Activated naive CD4-positive, alpha-beta T cell treated with anti-CD3 and anti-CD28 coated beads for 36 hours (primary cell): ENCODE results near the gene TRIM29. TPM values are rescaled to one million over a fixed set of nuclear protein-coding genes. Genes with fewer than 3 reads are reported as not detected.

ENCODE experiments used
- CTCF ChIA-PET: fragments of 350-600 bp; sonication (Branson Sonifier 250); formaldehyde crosslinking; loops from one replicate; lab custom pipeline; 2021; ENCODE audit warnings: antibody characterized with exemption; lab: Charles Lee
- DNase-seq: peaks from one replicate; pipeline ENCODE4 v3.0.0-alpha.2; 2020
- H3K27ac Mint-ChIP-seq: one replicate; pipeline ENCODE4 v1.8.0; 2021; ENCODE audit warnings: mild to moderate bottlenecking, mixed read lengths
- H3K27me3 Mint-ChIP-seq: one replicate; pipeline ENCODE4 v1.8.0; 2021; ENCODE audit warnings: low read depth, mixed read lengths
- H3K36me3 Mint-ChIP-seq: one replicate; pipeline ENCODE4 v1.8.0; 2021; ENCODE audit warnings: low read depth, mixed read lengths
- H3K4me1 Mint-ChIP-seq: one replicate; pipeline ENCODE4 v1.8.0; 2021; ENCODE audit warnings: low read depth, mixed read lengths
- H3K4me3 Mint-ChIP-seq: one replicate; pipeline ENCODE4 v1.8.0; 2021; ENCODE audit warnings: mild to moderate bottlenecking, moderate library complexity, mixed read lengths
- H3K9me3 Mint-ChIP-seq: one replicate; pipeline ENCODE4 v1.8.0; 2021; ENCODE audit warnings: mixed read lengths
- intact Hi-C: fragments of 100-400 bp; cut with micrococcal nuclease; formaldehyde crosslinking; loops from one replicate; pipeline ENCODE4 v1.15.1; 2023
- total RNA-seq, 2 experiments: library from RNA; stranded (reverse); gene quantifications; one replicate each; pipeline ENCODE4 v1.2.3, GENCODE V29; 2021

TRIM29 gene
- total RNA-seq, 2 experiments from 2014 or later, result not detected

- H3K36me3 Mint-ChIP-seq, result no peaks in the 10 kb centered on the region
- H3K4me1 Mint-ChIP-seq, result no peaks in the 10 kb centered on the region
- no peaks in the 10 kb centered on the region for H3K9me3 Mint-ChIP-seq
- H3K27ac Mint-ChIP-seq, result no peak overlapping the region
- no peak for DNase-seq
- H3K27me3 Mint-ChIP-seq, result peaks cover 22% of the 10 kb centered on the region
- CTCF ChIA-PET, result interaction anchor here (1.2 kb wide), 1 partner anchor 426 kb away, joined by 3 read pairs; no protein-coding TSS in a partner anchor
- intact Hi-C loops, result no loop called here
- H3K4me3 Mint-ChIP-seq, result no peak overlapping the region
These were observed 70.3 kb downstream of the TRIM29 start for GRCh38 chr11:120067438-120068113.

GRCh38 chr11:120066738-120067437 is 71.0 kb downstream of the TRIM29 start:
- CTCF ChIA-PET, result interaction anchor here (1.2 kb wide), 1 partner anchor 425 kb away, joined by 3 read pairs; no protein-coding TSS in a partner anchor
- Mint-ChIP-seq H3K4me1 (no peaks in the 10 kb centered on the region), H3K27me3 (peaks cover 24% of the 10 kb centered on the region), H3K4me3 (no peak overlapping the region), H3K9me3 (no peaks in the 10 kb centered on the region), H3K36me3 (no peaks in the 10 kb centered on the region), H3K27ac (no peak overlapping the region)
- no peak for DNase-seq
- intact Hi-C loops, result no loop called here

- no peak overlapping the region for H3K27ac Mint-ChIP-seq
- no peaks in the 10 kb centered on the region for H3K9me3 Mint-ChIP-seq
- H3K27me3 Mint-ChIP-seq, result peaks cover 24% of the 10 kb centered on the region
- H3K4me3 Mint-ChIP-seq, result no peak overlapping the region
- CTCF ChIA-PET, result no interaction called here
- no peaks in the 10 kb centered on the region for H3K4me1 Mint-ChIP-seq
- intact Hi-C loops, result no loop called here
- no peaks in the 10 kb centered on the region for H3K36me3 Mint-ChIP-seq
- DNase-seq, result no peak
These were observed 72.0 kb downstream of the TRIM29 start for GRCh38 chr11:120065876-120066275.

GRCh38 chr11:120065176-120065575 is 72.7 kb downstream of the TRIM29 start:
- no peaks in the 10 kb centered on the region for H3K4me1 Mint-ChIP-seq
- intact Hi-C loops, result no loop called here
- no peak for DNase-seq
- no peak overlapping the region for H3K27ac Mint-ChIP-seq
- peaks cover 26% of the 10 kb centered on the region for H3K27me3 Mint-ChIP-seq
- H3K36me3 Mint-ChIP-seq, result no peaks in the 10 kb centered on the region
- CTCF ChIA-PET, result interaction anchor here (0.6 kb wide), 1 partner anchor 22 kb away, joined by 3 read pairs; no protein-coding TSS in a partner anchor
- no peaks in the 10 kb centered on the region for H3K9me3 Mint-ChIP-seq
- H3K4me3 Mint-ChIP-seq, result no peak overlapping the region

GRCh38 chr11:120064341-120064740 is 73.6 kb downstream of the TRIM29 start:
- Mint-ChIP-seq H3K36me3 (no peaks in the 10 kb centered on the region), H3K4me3 (no peak overlapping the region), H3K27ac (no peak overlapping the region), H3K4me1 (no peaks in the 10 kb centered on the region), H3K9me3 (no peaks in the 10 kb centered on the region), H3K27me3 (peaks cover 25% of the 10 kb centered on the region)
- intact Hi-C loops, result no loop called here
- CTCF ChIA-PET, result no interaction called here
- no peak for DNase-seq

GRCh38 chr11:120063686-120064340 is 74.1 kb downstream of the TRIM29 start:
- no peak overlapping the region for H3K27ac Mint-ChIP-seq
- DNase-seq, result no peak
- CTCF ChIA-PET, result no interaction called here
- no peaks in the 10 kb centered on the region for H3K36me3 Mint-ChIP-seq
- H3K4me1 Mint-ChIP-seq, result no peaks in the 10 kb centered on the region
- H3K4me3 Mint-ChIP-seq, result no peak overlapping the region
- peaks cover 21% of the 10 kb centered on the region for H3K27me3 Mint-ChIP-seq
- H3K9me3 Mint-ChIP-seq, result no peaks in the 10 kb centered on the region
- intact Hi-C loops, result no loop called here

- Mint-ChIP-seq H3K4me1 (no peaks in the 10 kb centered on the region), H3K4me3 (no peak overlapping the region), H3K27me3 (peaks cover 10% of the 10 kb centered on the region), H3K36me3 (no peaks in the 10 kb centered on the region), H3K27ac (no peak overlapping the region), H3K9me3 (no peaks in the 10 kb centered on the region)
- no peak for DNase-seq
- CTCF ChIA-PET, result no interaction called here
- intact Hi-C loops, result no loop called here
These were observed 75.4 kb downstream of the TRIM29 start for GRCh38 chr11:120062561-120062930.

GRCh38 chr11:120061761-120062560 is 76.0 kb downstream of the TRIM29 start:
- DNase-seq, result no peak
- H3K4me1 Mint-ChIP-seq, result no peaks in the 10 kb centered on the region
- no peak overlapping the region for H3K4me3 Mint-ChIP-seq
- no peaks in the 10 kb centered on the region for H3K9me3 Mint-ChIP-seq
- H3K27ac Mint-ChIP-seq, result no peak overlapping the region
- CTCF ChIA-PET, result no interaction called here
- no peaks in the 10 kb centered on the region for H3K36me3 Mint-ChIP-seq
- intact Hi-C loops, result no loop called here
- H3K27me3 Mint-ChIP-seq, result peaks cover 10% of the 10 kb centered on the region

Other genes starting within 250 kb of the TRIM29 start
- gene OAF, start 72.9 kb upstream of the TRIM29 start, total RNA-seq, result 1 to 10 TPM; 1.5 to 1.6 TPM
- not detected for gene POU2F3, start 102.0 kb upstream of the TRIM29 start, total RNA-seq
- 1 to 10 TPM; 1.2 to 2.2 TPM for gene TLCD5, start 187.2 kb upstream of the TRIM29 start, total RNA-seq
- 10 to 100 TPM; 15.4 to 16.5 TPM for gene ARHGEF12, start 198.3 kb upstream of the TRIM29 start, total RNA-seq